Measurements from ENCODE around the gene CCDC73. TPM values are rescaled to one million over a fixed set of nuclear protein-coding genes. Genes with fewer than 3 reads are reported as not detected.

CCDC73 gene
- total RNA-seq, 1 experiment from 2014 or later = not detected

DNA sequence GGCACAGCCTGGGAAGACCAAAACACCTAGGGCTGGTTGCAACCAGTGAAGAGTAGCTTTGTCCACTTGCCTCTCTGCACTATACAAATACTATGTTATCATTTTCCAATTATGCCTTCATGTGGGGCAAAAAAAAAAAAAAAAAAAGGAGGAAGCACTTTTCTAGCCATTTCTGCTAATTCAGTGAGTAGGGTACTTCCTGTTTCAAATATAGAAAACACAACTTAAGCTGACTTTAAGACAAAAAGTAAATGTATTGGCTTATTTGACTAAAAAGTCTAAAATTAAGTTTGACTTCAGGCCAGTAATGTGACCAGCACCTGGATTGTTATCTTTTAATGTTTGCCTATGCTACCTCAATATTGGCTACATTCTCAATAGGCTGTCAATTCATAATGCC, 15.3 kb downstream of the CCDC73 start (continued):
- TF ChIP-seq, protein P1, sequence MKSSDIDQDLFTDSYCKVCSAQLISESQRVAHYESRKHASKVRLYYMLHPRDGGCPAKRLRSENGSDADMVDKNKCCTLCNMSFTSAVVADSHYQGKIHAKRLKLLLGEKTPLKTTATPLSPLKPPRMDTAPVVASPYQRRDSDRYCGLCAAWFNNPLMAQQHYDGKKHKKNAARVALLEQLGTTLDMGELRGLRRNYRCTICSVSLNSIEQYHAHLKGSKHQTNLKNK (CRISPR knock-in tag; IDR thresholded peaks at IDR 0.05) = no peak
- TF ChIP-seq GTF2I (CRISPR knock-in tag; conservative IDR thresholded peaks at IDR 0.05) = no peak

DNA sequence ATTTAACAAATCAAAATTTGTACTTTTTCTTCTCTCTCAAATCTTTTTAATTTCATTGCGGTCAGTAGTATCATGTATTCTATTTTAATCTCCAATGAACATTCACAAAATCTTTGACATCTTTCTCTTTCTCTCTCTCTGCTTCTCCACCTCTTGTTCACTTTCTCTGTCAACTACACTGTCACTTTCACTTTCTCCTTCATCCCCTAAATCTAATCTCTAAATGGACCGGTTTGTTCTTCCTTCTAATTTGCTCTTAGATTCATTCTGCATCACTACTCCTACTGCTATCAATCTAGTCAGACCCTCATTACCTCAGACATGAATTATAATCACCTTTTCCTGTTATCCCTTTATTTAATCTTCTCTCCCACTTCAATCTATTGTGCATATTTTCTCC, 18.6 kb downstream of the CCDC73 start:
- H3K9me3 Mint-ChIP-seq = no peaks in the 10 kb centered on the region
- H3K27me3 Mint-ChIP-seq (ENCODE audit: low read depth) = no peaks in the 10 kb centered on the region
- no peak overlapping the region for H3K27ac Mint-ChIP-seq
- DNase-seq (ENCODE audit: low spot score) (no peak), ATAC-seq (no peak)
- no peaks in the 10 kb centered on the region for H3K36me3 Mint-ChIP-seq
- ChIA-PET CTCF (interaction anchor here (0.9 to 1.0 kb wide), 2 partner anchors 16 to 290 kb away, joined by 3 read pairs; no protein-coding TSS in a partner anchor), POLR2A (no interaction called here)
- H3K4me3 Mint-ChIP-seq = no peak overlapping the region
- peaks cover 8% of the 10 kb centered on the region for H3K4me1 Mint-ChIP-seq
- no peak for TF ChIP-seq KAT7 (CRISPR knock-in tag; IDR thresholded peaks at IDR 0.05; ENCODE audit: borderline replicate concordance)
- no peak for TF ChIP-seq NFATC4 (CRISPR knock-in tag; IDR thresholded peaks at IDR 0.05)
- no peak for TF ChIP-seq GABPB1 (CRISPR knock-in tag; IDR thresholded peaks at IDR 0.05)
- TF ChIP-seq, protein P2, sequence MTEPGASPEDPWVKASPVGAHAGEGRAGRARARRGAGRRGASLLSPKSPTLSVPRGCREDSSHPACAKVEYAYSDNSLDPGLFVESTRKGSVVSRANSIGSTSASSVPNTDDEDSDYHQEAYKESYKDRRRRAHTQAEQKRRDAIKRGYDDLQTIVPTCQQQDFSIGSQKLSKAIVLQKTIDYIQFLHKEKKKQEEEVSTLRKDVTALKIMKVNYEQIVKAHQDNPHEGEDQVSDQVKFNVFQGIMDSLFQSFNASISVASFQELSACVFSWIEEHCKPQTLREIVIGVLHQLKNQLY (CRISPR knock-in tag; IDR thresholded peaks at IDR 0.05) = no peak
- TF ChIP-seq RELA (CRISPR knock-in tag; IDR thresholded peaks at IDR 0.05; ENCODE audit: borderline replicate concordance) = no peak
- no peak for TF ChIP-seq HMGA2 (CRISPR knock-in tag; IDR thresholded peaks at IDR 0.05)

DNA sequence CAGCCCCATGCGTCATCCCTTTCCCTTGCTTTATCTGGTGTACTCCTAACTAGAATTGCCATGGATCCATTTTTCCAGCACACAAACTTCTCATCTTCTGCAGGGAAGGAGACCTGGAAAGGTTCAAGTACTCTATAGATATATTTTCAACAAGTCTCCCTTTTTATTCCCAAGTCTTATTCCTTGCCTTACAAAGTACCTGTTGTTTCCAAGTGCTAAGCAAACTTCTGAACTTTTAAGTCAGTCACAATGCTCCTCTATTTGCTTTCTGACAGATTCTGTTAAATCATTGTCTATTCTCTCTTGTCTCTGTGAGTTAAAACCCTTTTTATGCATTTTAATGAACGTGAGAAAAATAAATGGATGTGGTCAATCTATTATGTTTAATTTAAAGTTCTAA, 20.4 kb downstream of the CCDC73 start:
- CTCF ChIA-PET = no interaction called here
- H3K4me3 Mint-ChIP-seq = no peak overlapping the region
- H3K27ac Mint-ChIP-seq = no peak overlapping the region
- DNase-seq (ENCODE audit: low spot score) = no peak
- H3K27me3 Mint-ChIP-seq (ENCODE audit: low read depth) = no peaks in the 10 kb centered on the region
- POLR2A ChIA-PET = no interaction called here
- peaks cover 3% of the 10 kb centered on the region for H3K9me3 Mint-ChIP-seq
- TF ChIP-seq, protein P3, sequence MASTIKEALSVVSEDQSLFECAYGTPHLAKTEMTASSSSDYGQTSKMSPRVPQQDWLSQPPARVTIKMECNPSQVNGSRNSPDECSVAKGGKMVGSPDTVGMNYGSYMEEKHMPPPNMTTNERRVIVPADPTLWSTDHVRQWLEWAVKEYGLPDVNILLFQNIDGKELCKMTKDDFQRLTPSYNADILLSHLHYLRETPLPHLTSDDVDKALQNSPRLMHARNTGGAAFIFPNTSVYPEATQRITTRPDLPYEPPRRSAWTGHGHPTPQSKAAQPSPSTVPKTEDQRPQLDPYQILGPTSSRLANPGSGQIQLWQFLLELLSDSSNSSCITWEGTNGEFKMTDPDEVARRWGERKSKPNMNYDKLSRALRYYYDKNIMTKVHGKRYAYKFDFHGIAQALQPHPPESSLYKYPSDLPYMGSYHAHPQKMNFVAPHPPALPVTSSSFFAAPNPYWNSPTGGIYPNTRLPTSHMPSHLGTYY (CRISPR knock-in tag; IDR thresholded peaks at IDR 0.05) = no peak
- TF ChIP-seq CREM (CRISPR knock-in tag; IDR thresholded peaks at IDR 0.05) = no peak
- no peak for TF ChIP-seq USF2 (CRISPR knock-in tag; IDR thresholded peaks at IDR 0.05)
- TF ChIP-seq AFF4 (CRISPR knock-in tag; IDR thresholded peaks at IDR 0.05; ENCODE audit: borderline replicate concordance) = no peak
- no peak for TF ChIP-seq HMGXB4 (CRISPR knock-in tag; IDR thresholded peaks at IDR 0.05)
- no peak for TF ChIP-seq ZNF219 (CRISPR knock-in tag; IDR thresholded peaks at IDR 0.05; ENCODE audit: borderline replicate concordance)
- TF ChIP-seq GTF2I (CRISPR knock-in tag; conservative IDR thresholded peaks at IDR 0.05) = no peak
- no peak for TF ChIP-seq ZNF416 (CRISPR knock-in tag; IDR thresholded peaks at IDR 0.05)
- no peak for TF ChIP-seq NR2C2 (CRISPR knock-in tag; IDR thresholded peaks at IDR 0.05)
- ATAC-seq = no peak
- H3K4me1 Mint-ChIP-seq = peaks cover 8% of the 10 kb centered on the region
- H3K36me3 Mint-ChIP-seq = no peaks in the 10 kb centered on the region
